SU-DHL-6 (cell line): ENCODE measurements around the gene HSPB8.

Experiments used
- H2AFZ ChIP-seq: fragments of 200-600 bp; sonication (generic); 2 replicates; pipeline ENCODE4 v1.6.1; 2014; ENCODE audit warnings: low read depth, mild to moderate bottlenecking, moderate library complexity, mixed read lengths, antibody characterized with exemption, low read length; ENCODE audit not compliant: severe bottlenecking
- H3F3A ChIP-seq: fragments of 200-600 bp; shearing (Covaris generic); 2 replicates; pipeline ENCODE4 v1.6.0; 2016; ENCODE audit warnings: antibody characterized with exemption, mild to moderate bottlenecking; ENCODE audit not compliant: insufficient read depth
- H3K27ac ChIP-seq: fragments of 200-600 bp; sonication (generic); 2 replicates; pipeline ENCODE4 v1.5.1; 2016; ENCODE audit warnings: low read depth, mild to moderate bottlenecking, low read length, moderate library complexity, mixed read lengths
- H3K27me3 ChIP-seq: fragments of 200-600 bp; sonication (generic), shearing (Covaris generic); 2 replicates; pipeline ENCODE4 v1.6.0; 2014; ENCODE audit warnings: mild to moderate bottlenecking, low read length
- H3K36me3 ChIP-seq: fragments of 200-600 bp; sonication (generic); 2 replicates; pipeline ENCODE4 v1.6.1; 2014; ENCODE audit warnings: mild to moderate bottlenecking, low read length, mixed read lengths
- H3K4me2 ChIP-seq: fragments of 300-600, 200-600 bp; shearing (Covaris generic), sonication (generic); 2 replicates; pipeline ENCODE4 v1.6.0; 2014; ENCODE audit warnings: low read length, low read depth, mild to moderate bottlenecking; ENCODE audit not compliant: poor library complexity, severe bottlenecking
- H3K4me3 ChIP-seq: fragments of 200-600 bp; sonication (generic); 2 replicates; pipeline ENCODE4 v1.5.1; 2014; ENCODE audit warnings: antibody characterized with exemption, low read length, mild to moderate bottlenecking, mixed read lengths; ENCODE audit not compliant: insufficient read depth, poor library complexity, severe bottlenecking
- H3K79me2 ChIP-seq: fragments of 200-600 bp; sonication (generic); 2 replicates; pipeline ENCODE4 v1.6.1; 2014; ENCODE audit warnings: mild to moderate bottlenecking, low read length, moderate library complexity; ENCODE audit not compliant: insufficient read depth
- H3K9ac ChIP-seq: fragments of 200-600 bp; sonication (generic); 2 replicates; pipeline ENCODE4 v1.7.0; 2014; ENCODE audit warnings: mild to moderate bottlenecking, low read length
- H3K9me2 ChIP-seq: fragments of 200-600 bp; sonication (generic); replicated peaks from 2 replicates; pipeline ENCODE4 v1.6.1; 2014; ENCODE audit warnings: low read length; ENCODE audit not compliant: insufficient read depth
- H3K9me3 ChIP-seq: fragments of 200-600 bp; sonication (generic); 2 replicates; pipeline ENCODE4 v1.6.1; 2014; ENCODE audit warnings: low read length, mixed read lengths; ENCODE audit not compliant: insufficient read depth
- H4K20me1 ChIP-seq: fragments of 200-600 bp; sonication (generic); 2 replicates; pipeline ENCODE4 v1.6.1; 2014; ENCODE audit warnings: low read depth, mild to moderate bottlenecking, antibody characterized with exemption, low read length, moderate library complexity, mixed read lengths
- CTCF ChIP-seq: fragments of 200-600 bp; sonication (generic); IDR thresholded peaks from one replicate; pipeline ENCODE4 v1.5.1; 2017; ENCODE audit warnings: antibody characterized with exemption, mild to moderate bottlenecking, low read length, moderate library complexity; ENCODE audit not compliant: insufficient read depth, poor library complexity, severe bottlenecking
- EZH2phosphoT487 ChIP-seq: fragments of 200-600 bp; sonication (generic), shearing (Covaris generic); conservative IDR thresholded peaks from 2 replicates; pipeline ENCODE4 v1.6.1; 2018; ENCODE audit warnings: mild to moderate bottlenecking, antibody characterized with exemption, low read length, moderate library complexity, mixed read lengths

The HSPB8 gene

GRCh38 chr12:119169150-119169549, 9.6 kb upstream of the HSPB8 start:
- H3K27me3 ChIP-seq, result no peaks in the 10 kb centered on the region
- H3K4me2 ChIP-seq, result no peak overlapping the region
- H3K79me2 ChIP-seq, result no peaks in the 10 kb centered on the region
- no peaks in the 10 kb centered on the region for H3K36me3 ChIP-seq
- no peak overlapping the region for H3K4me3 ChIP-seq
- H3F3A ChIP-seq, result no peaks in the 10 kb centered on the region
- H3K9me3 ChIP-seq, result no peaks in the 10 kb centered on the region
- H2AFZ ChIP-seq, result no peak overlapping the region
- H3K9ac ChIP-seq, result no peak overlapping the region
- H3K27ac ChIP-seq, result no peak overlapping the region
- no peaks in the 10 kb centered on the region for H3K9me2 ChIP-seq
- TF ChIP-seq EZH2phosphoT487 (no peak), CTCF (no peak)
- no peaks in the 10 kb centered on the region for H4K20me1 ChIP-seq

- Histone ChIP-seq H3K27me3 (no peaks in the 10 kb centered on the region), H4K20me1 (no peaks in the 10 kb centered on the region), H3K9ac (no peak overlapping the region), H3K9me2 (no peaks in the 10 kb centered on the region), H3K27ac (no peak overlapping the region), H3K4me3 (no peak overlapping the region), H3K4me2 (no peak overlapping the region), H3F3A (no peaks in the 10 kb centered on the region), H2AFZ (no peak overlapping the region), H3K9me3 (no peaks in the 10 kb centered on the region), H3K79me2 (no peaks in the 10 kb centered on the region), H3K36me3 (no peaks in the 10 kb centered on the region)
- TF ChIP-seq EZH2phosphoT487, result no peak
- no peak for TF ChIP-seq CTCF
Measured at GRCh38 chr12:119171291-119171690, 7.4 kb upstream of the HSPB8 start.

- Histone ChIP-seq H3K4me2 (no peak overlapping the region), H3K36me3 (no peaks in the 10 kb centered on the region), H3K27me3 (no peaks in the 10 kb centered on the region), H3K9me2 (no peaks in the 10 kb centered on the region), H3F3A (no peaks in the 10 kb centered on the region), H2AFZ (no peak overlapping the region), H3K9me3 (no peaks in the 10 kb centered on the region), H3K79me2 (no peaks in the 10 kb centered on the region), H3K9ac (no peak overlapping the region), H3K4me3 (no peak overlapping the region), H4K20me1 (no peaks in the 10 kb centered on the region), H3K27ac (no peak overlapping the region)
- no peak for TF ChIP-seq EZH2phosphoT487
- no peak for TF ChIP-seq CTCF
Measured at GRCh38 chr12:119171691-119172425, 6.9 kb upstream of the HSPB8 start.
